Measurements from ENCODE around the gene DHRSX.

GRCh38 chrX:2242326-2242725, 258.4 kb downstream of the DHRSX start:
- no peak for TF ChIP-seq GLIS3 (CRISPR knock-in tag; IDR thresholded peaks at IDR 0.05)
- no peak for TF ChIP-seq PATZ1 (CRISPR knock-in tag; IDR thresholded peaks at IDR 0.05; ENCODE audit: borderline replicate concordance)
- no peak for TF ChIP-seq ARNTL (CRISPR knock-in tag; IDR thresholded peaks at IDR 0.05; ENCODE audit: borderline replicate concordance, low read depth)
- TF ChIP-seq RARB (CRISPR knock-in tag; IDR thresholded peaks at IDR 0.05) = no peak
- no peak for TF ChIP-seq ZNF70 (CRISPR knock-in tag; IDR thresholded peaks at IDR 0.05)
- TF ChIP-seq ISL1 (CRISPR knock-in tag; IDR thresholded peaks at IDR 0.05) = no peak
- TF ChIP-seq ZFP3 (CRISPR knock-in tag; IDR thresholded peaks at IDR 0.05) = no peak
- no peak for TF ChIP-seq POU6F1 (CRISPR knock-in tag; IDR thresholded peaks at IDR 0.05; ENCODE audit: borderline replicate concordance, low read depth)
- no peak for TF ChIP-seq CSDC2 (CRISPR knock-in tag; IDR thresholded peaks at IDR 0.05)

Measured in SK-N-SH treated with all-trans-retinoic acid at 6 μM for 48 hours (cell line).